HTR-8/SVneo (cell line): ENCODE results near the gene GALNT18.

Experiments used
- DNase-seq: peaks from one replicate; pipeline ENCODE4 v3.0.0; 2011; ENCODE audit warnings: low spot score, mixed read lengths; ENCODE audit not compliant: insufficient read length
- FAIRE-seq: peaks from 2 replicates; lab custom pipeline; 2011; peaks lifted over from hg19 to GRCh38; lab: Jason Lieb, UNC

Gene GALNT18

DNA sequence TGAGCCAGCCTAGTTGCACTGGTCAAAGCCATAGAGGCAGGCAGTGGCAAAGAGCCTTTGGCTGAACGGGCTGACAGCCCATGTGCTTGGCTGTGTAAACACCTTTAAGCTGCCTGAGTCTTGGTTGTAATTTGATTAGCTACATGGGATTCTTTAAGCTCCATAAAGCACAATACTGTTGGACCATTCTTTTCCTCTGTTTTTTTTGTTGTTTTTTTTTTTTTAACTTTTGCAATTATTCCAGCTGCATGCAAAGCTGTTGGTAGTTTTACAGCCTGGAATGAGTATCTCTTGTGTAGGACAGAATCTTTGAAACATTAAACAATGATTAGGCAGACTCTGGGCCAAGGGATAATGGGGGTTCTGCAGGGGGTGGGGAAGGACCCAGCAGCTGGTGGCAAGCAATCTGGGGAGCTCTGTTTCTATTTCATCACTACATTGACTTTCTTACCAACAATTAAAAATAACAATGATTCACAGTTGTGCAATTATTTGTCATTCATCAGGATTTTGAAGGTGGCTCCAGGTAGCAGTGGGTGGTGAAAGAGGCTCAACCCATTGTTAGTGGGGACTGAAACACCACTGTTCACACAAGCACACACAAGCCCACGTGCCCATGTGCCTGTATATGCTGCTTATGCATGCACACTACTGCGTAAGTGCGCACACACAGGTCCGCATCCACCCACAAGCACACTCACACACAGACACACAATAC lies 199.2 kb downstream of the GALNT18 start:
- FAIRE-seq = no peak
- DNase-seq = no peak

DNA sequence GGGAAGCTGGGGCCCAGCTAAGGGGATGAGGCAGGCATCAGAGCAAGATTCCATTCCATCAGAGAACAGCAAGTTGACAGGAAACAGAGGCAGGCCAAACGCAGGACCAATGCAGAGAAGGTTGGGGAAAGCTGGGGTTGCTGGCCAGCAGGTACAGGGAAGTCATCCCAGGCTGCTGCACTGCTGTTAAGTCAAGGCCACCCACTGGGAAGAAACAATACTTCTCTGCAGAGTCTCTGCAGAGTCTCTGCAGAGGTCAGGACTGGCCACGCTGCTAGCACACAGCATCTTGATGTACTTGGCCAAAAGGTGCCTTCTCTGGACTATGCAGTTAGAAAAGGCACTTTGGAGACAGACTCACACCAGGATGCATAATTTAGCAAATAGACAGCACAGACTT lies 200.3 kb downstream of the GALNT18 start:
- FAIRE-seq = no peak

DNA sequence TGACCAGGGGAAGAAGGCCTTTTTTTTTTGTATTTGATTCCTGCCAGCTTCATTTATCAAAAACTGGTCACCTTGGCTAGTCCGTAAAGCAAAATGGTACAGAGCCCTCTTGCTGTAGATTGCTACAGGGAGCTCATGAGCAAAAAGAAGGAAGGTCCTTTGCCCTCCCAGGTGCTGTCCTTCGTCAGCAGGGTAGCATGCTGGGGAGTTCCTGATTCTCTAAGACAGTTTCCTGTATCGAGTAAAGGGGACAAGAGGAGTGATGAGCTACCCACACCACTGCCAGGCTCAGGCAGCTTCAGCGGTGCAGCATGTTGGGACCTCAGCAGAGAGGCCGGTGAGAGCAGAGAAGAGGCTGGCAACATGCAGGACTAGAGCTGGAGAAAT lies 200.9 kb downstream of the GALNT18 start:
- no peak for DNase-seq
- no peak for FAIRE-seq

More for the DNA sequence above, 200.3 kb downstream of the GALNT18 start:
- no peak for DNase-seq

DNA sequence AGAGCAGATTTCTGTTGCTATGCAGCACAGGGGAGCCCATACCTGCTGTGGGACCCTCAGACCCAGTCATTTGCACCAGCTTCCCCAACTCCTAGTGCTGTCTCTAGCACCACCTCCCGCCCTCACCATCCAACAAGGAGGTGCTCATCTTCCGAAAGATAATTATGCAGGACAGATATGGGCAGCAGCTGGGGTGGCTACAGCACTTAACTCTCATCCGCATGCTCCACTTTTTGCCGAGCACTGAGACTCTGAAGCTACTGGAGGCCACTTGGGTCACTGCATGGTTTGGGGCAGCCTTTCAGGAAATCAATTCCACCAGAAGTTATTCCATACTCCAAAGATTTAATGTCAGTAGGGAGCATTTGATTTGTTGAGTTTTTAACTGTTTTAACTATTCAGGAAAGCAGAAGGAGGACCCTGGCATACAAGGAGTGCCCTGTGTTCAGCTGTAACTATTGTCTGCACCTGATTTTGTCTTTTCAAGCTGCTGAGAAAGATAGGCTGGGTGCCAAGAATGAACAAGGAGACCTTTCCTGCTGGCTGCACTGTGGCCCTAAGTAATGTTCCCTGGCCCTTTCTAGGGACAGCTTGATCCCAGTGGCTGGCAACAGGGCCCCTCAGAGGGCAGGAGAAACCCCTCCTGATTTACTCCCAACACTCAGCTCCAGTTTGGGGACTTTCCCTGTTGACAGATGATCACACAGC lies 201.5 kb downstream of the GALNT18 start:
- no peak for FAIRE-seq

DNA sequence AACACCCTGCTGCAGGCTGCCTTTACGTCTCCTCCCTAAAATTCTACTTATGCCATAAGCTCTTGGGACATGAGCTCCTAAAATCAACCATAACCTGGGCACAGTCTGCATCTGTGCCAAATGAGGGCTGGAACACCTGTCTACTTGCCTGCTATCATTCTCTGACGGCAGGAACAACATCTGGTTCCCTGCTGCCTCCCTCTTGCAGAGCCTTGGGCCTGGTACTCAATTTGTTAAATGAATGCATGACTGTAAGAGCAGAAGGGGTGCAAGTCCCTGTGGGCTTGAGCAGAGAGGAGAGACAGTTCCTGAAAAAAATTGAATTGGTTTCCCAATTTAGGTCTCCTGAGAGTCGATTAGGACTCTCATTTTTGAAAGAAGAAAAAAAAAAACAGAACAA lies 202.1 kb downstream of the GALNT18 start:
- no peak for DNase-seq
- no peak for FAIRE-seq

More for the DNA sequence above, 201.5 kb downstream of the GALNT18 start:
- no peak for DNase-seq

DNA sequence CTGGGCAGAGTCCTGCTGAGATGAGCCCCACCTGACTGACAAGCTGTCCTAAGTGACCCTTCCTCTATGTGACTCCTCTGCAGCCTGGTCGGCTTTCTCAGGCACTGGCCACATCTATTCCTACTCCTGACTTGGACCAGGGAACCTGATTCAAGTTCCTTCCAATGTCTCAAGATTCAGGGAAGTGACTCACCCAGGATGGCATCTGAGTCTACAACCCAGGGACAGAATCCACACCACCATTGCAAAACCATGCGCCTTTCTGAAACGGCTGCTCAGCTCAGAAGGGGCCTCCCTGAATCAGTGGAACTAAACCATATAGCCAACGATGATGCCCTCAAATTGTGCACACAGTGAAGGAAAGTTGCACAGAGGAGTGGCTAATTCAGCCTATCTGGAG lies 204.9 kb downstream of the GALNT18 start:
- DNase-seq (peak; percentile 15), FAIRE-seq (no peak)

DNA sequence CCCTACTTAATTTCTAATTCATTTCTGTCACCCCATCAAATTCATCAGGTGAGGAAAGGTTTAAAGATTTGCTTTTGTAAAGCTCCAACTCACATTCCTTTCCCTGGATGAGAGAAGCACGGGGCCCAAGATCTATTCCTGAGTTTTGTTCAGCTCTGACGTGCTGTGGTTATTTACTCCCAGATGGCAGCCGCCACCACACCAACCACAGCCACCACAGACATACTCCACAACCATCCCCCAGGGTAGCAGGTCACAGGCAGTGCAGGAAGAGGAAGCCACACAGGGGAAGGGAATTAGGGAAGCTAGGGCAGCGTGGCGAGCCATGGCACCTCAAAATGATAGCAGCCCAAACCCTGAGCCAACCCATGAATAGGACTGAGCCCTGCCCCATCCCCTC lies 205.3 kb downstream of the GALNT18 start:
- DNase-seq (no peak), FAIRE-seq (peak; percentile 26)

DNA sequence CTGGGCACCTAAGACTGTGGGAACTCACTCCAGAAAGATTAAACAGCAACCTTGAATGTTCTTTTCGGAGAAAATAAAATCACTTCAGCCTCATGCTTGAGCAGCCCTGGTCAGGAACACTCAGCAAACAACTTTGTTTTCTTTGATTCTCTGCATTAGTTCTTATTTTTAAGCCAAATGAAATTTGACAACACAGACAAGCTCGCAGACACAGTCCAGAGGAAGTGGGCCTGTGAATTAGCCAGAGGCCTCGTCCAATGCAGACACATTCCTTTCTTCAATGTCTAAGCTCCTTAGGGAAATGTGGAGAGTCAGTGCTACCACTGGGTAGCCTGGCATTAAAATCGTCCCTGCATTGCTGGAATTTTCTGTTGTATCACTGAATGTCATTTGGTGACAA lies 205.9 kb downstream of the GALNT18 start:
- FAIRE-seq (no peak), DNase-seq (no peak)

DNA sequence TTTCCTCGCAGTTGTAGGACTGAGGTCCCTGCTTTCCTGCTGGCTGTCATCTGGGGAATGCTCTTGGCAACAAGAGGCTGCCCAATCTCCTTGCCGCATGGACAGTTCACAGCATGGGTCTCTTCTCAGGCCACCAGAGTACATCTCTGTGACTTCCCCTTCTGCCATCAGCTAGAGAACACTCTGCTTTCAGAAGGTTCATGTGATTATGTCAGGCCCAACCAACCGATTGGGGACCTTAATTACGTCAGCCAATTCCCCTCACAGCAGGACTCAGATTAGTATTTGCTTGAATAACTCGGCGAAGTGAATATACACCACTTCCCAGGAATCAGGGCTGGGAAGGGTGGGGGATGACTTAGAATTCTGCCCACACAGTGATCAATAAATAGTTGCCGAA lies 206.8 kb downstream of the GALNT18 start:
- FAIRE-seq (no peak), DNase-seq (no peak)

DNA sequence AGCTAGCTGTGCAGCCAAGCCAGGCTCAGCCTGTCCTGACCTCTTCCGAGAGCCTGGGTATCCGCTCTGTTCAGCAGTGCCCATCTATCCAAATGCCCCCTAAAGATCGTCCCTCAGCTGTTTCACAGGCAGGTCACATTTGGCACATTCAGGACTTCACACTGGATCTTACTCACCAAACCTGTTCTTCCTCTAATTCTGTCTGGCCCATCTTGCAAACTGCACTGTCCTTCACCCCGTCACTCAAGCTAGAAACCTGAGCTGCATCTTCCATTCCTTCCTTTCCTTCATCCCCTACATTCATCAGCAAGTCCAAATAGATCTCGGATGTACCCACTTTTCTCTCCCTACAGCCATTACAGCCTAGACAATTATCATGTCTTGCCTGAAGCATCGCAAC lies 208.0 kb downstream of the GALNT18 start:
- no peak for FAIRE-seq
- no peak for DNase-seq

DNA sequence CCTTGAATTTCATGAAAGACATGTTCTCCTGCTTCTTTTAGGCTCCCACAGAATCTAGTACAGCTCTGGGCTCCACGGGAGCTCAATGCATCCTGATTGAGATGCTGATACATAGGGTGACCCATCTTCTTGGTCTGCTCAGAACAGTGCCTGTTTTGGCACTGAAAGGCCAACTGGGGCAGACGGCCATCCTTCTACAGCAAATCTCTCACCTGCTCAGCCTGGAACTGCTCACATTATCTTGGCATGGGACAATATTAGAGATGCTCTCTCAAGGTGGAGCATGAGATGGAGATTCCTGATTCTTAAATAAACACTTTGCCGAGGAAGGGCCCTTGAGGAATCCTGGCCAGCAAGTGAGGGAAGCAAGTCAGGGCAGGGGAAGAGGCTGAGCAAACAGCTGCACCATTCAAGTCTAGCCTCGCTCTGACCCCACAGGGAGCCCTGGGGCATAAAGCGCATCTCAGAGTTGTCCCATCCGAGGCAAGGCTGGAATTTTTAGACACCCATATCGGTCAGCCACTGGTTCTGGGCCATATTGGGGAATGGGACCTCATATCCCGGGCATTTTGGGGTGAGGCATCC lies 210.3 kb downstream of the GALNT18 start:
- no peak for DNase-seq
- FAIRE-seq = no peak

DNA sequence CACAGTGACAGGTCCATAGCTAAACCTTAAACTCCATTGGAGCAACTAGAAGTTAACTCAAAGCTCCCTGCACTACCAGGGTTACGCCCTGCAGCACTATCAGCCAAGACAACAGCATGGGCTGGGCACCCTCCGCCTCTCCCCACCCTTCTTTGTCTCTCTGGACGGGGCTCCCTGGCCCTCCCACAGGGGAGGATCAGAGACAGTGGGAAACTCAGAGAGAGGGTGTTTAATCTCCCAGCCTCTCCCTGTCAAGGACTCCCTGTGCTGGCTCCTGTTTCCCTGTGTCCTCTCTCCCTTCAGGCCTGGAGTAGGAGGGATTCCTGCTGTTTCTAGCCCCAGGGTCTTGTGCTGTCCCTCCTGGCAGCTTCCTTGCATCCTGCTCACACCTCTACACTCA lies 211.9 kb downstream of the GALNT18 start:
- DNase-seq (no peak), FAIRE-seq (no peak)

DNA sequence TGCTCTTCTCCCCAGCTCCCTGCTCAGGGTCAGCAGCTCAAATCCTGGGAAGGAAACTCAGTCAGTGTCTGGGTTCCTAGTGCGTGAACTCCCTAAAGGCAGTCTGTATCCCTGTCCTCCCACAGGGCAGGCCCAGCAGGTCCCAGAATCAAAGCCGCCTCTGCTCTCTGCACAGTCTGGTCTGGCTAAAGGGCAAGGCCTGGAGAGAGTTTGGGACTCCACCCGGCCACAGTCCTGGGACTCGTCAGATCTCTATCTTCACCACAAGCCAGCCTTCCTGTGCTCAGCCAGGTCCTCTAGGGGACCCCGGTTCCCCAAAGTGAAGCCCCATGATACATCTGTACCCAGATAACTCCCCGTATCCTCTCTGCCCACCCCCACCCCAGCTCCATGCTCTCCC lies 212.6 kb downstream of the GALNT18 start:
- FAIRE-seq = no peak
- DNase-seq = no peak

DNA sequence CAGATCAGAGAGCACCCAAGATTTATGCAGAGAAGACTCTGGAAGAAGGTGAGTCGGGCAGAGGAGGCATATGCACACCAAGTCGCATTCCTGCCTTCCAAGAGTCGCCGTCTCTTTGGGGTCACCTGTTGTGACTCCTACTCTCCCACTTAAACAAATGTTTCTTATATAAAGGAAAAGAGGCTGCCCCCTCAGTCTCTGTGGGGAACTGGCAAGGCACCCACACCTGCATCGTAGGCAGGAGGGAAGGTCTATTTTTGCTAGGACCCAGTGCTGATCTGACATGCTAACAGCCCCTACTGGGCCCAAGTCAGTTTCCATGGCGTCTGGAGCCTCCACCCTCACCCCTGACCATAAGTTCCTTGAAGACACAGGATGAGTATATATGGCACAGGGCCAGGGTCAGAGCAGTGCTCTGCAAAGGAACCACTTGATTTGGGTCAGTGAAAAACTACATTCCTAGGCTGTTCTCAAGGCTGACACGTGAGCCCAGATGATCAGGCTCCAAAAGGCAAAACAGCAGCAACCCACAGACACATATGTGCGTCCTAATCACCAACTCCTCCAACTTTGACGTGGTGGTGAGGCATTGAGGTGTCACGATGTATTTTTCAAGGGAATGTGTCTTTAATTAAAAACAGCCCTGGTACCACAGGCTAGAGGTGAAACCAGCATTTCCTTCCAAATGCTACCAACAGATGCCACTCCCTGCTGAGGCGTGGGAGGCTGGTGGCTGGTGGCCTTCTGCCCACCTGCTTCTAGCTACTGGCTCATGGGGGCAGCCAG lies 213.2 kb downstream of the GALNT18 start:
- DNase-seq (no peak), FAIRE-seq (no peak)

DNA sequence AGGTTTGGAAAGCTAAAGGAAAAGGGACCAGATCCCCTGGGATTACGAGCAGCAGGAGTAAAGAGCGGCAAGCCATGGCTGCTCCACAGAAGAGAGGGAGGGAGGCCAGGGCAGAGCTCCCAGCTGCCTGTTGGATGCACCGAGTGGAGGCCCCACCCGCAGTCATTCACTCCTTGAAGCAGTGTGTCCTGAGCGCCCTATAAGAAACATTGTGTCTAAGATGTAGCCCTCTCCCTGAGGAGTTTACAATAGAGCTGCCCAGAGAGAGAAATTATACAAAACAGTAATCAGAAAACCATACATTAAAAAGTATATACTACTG lies 214.1 kb downstream of the GALNT18 start:
- FAIRE-seq = no peak
- DNase-seq = no peak

DNA sequence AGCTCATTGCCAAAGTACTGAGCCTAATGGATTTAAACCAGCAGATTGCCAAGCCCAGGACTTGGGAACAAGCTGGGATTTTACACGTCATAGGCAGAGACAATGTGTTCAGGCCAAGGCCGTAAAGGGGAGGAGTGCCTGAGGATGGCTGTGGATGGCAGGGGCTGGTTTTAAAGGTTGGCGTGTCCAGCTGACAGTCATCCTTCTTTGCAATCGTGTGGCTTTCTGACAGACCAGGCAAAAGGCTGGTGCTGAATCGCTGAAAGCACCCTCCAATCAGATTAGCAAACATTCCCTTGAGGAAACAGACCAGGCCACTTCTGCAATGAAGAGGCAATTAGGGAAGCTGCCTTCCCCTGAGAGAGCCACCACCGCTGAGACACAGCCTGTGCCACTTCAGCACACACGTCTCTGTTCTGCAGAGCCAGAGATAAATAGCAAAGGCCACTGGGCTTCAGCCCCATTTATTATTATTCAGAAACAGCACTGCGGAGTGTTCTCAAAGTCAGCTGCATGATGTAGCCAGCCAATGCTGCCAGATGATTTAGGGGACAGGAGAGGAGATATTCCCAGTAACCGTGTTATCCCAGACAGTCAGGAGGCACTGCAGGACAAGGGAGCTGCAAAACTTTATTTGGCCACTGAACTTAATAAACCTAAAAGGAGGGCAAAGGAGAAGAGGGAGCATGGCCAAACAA lies 214.6 kb downstream of the GALNT18 start:
- DNase-seq (no peak), FAIRE-seq (no peak)

DNA sequence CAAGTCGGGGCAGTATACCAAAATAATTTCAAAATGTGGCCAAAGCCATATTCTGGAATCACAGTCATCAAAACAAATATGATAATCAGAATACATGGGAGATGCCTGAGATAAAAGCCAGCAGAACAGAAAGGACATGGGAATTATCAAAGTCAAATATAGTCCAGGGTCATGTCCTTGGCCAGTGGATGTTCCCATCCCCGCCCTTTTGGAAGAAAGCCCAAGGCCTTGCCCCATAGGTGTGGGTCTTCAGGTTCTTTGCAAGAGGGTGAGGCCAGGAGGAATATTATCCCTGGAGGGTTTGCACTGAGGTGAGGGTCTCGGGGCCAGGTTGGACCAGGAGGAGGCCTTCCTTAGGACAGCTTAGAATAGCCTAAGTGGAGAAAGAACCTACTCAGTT lies 215.2 kb downstream of the GALNT18 start:
- FAIRE-seq = no peak
- DNase-seq = no peak

DNA sequence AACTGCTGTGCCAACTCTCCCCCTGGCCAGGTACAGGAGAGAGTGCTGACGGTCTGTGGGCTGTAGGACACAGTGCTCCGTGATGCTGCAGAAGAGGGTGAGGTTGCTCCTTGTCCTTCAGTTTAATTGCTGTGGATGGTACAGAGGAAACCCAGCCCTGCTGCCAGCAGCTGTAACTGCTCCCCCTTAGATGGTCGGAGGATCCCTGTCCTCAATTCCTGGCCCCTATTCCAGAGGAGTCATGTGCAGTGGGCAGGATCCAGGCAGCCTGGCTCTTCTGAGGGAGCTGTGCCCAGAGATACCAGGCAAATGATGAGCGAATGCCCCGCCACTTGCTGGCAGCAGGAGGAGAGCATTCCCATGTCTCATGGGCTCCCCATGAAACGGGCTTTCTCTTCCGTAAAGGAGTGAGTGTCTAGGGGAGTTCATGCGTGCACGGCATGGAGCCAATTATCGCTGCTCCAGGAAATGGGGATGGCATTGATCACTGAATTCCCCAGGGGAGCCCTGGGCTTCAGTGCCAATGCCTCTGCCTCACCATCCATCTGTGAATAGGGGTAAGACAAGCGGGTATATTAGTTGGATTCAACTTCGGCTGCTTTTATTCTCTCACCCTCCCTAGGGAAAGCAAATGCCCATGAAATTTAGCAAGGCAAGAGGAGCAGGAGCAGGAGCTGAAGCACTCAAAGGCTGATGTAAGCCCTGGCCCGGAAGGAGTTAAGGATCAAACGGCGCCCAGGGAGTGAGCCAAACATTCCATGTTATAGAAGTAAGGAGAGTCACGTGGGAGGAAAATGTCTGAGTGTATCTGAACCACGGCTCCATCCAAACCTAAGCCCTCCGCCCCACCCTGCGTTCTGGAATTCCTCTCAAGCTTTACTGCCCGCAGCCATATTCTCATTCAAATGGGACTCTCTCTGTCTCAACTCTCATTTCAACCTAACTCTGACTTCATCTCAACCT lies 217.8 kb downstream of the GALNT18 start:
- DNase-seq (no peak), FAIRE-seq (no peak)

DNA sequence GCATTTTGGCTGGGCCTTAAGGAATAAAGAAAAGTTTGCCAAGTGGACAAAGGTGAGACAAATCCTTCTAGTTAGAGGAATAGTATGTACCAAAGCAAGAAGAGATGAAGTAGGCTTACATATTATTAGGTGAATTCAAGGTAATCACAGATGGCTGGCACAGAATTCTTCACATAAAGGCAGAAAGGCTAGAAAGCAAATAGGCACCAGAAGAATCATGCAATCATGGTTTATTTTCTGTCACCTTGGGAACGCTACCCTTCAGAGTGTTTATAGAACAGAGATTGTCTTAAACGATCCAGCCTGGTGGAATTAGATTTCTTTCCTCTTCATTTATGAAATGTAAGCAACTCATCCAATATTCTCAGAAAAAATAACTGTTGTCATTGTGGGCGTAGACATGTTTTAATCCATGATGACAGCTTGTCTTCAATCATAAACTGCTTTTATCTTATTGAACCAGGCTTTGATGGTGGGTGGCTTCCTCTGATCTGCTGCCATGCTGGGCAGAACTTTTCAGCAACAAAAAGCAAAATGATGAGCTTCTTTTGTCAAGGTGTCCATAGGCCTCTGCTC lies 219.8 kb downstream of the GALNT18 start:
- FAIRE-seq = no peak

More for the DNA sequence above, 219.8 kb downstream of the GALNT18 start:
- DNase-seq = no peak
